ENCODE measurements around the gene KCNH1.

DNA sequence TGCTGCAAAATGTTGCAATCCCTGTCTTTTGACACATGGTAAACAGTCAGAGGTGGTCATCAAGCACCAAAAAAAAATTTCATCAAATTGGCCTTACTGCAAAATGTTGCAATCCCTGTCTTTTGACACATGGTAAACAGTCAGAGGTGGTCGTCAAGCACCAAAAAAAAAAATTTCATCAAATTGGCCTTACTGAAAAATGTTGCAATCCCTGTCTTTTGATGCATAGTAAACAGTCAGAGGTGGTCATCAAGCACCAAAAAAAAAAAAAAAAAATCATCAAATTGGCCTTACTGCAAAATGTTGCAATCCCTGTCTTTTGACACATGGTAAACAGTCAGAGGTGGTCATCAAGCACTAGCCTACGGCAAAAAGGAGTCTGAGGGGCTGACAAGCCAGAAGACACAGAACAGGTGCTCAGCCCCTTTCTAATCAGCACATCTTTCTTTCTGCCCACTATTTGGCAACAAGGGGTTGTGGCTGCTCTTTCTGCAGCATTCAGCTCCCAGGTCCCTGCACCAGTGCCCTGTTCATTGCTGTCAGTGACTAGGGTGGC is 223.8 kb downstream of the KCNH1 start:
- TF ChIP-seq TAF1 (IDR thresholded peaks at IDR 0.05; ENCODE audit: low read depth) = no peak
- no peak for TF ChIP-seq TEAD4 (IDR thresholded peaks at IDR 0.05)
- no peak for TF ChIP-seq RAD21 (IDR thresholded peaks at IDR 0.05; ENCODE audit: low read depth)
- TF ChIP-seq, protein P1, sequence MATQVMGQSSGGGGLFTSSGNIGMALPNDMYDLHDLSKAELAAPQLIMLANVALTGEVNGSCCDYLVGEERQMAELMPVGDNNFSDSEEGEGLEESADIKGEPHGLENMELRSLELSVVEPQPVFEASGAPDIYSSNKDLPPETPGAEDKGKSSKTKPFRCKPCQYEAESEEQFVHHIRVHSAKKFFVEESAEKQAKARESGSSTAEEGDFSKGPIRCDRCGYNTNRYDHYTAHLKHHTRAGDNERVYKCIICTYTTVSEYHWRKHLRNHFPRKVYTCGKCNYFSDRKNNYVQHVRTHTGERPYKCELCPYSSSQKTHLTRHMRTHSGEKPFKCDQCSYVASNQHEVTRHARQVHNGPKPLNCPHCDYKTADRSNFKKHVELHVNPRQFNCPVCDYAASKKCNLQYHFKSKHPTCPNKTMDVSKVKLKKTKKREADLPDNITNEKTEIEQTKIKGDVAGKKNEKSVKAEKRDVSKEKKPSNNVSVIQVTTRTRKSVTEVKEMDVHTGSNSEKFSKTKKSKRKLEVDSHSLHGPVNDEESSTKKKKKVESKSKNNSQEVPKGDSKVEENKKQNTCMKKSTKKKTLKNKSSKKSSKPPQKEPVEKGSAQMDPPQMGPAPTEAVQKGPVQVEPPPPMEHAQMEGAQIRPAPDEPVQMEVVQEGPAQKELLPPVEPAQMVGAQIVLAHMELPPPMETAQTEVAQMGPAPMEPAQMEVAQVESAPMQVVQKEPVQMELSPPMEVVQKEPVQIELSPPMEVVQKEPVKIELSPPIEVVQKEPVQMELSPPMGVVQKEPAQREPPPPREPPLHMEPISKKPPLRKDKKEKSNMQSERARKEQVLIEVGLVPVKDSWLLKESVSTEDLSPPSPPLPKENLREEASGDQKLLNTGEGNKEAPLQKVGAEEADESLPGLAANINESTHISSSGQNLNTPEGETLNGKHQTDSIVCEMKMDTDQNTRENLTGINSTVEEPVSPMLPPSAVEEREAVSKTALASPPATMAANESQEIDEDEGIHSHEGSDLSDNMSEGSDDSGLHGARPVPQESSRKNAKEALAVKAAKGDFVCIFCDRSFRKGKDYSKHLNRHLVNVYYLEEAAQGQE (IDR thresholded peaks at IDR 0.05; ENCODE audit: low read depth) = no peak
- TF ChIP-seq FOXM1 (IDR thresholded peaks at IDR 0.05; ENCODE audit: borderline replicate concordance, low read depth) = no peak
- no peak for TF ChIP-seq CEBPB (IDR thresholded peaks at IDR 0.05)
- TF ChIP-seq EP300 (IDR thresholded peaks at IDR 0.05; ENCODE audit: borderline replicate concordance) = no peak
- TF ChIP-seq, protein P2, sequence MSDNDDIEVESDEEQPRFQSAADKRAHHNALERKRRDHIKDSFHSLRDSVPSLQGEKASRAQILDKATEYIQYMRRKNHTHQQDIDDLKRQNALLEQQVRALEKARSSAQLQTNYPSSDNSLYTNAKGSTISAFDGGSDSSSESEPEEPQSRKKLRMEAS (IDR thresholded peaks at IDR 0.05) = no peak
- no peak for TF ChIP-seq NFIC (IDR thresholded peaks at IDR 0.05)
- TF ChIP-seq YY1 (IDR thresholded peaks at IDR 0.05; ENCODE audit: low read depth) = no peak
- TF ChIP-seq CREB1 (IDR thresholded peaks at IDR 0.05; ENCODE audit: low read depth) = no peak
- no peak for TF ChIP-seq EGR1 (IDR thresholded peaks at IDR 0.05)
- TF ChIP-seq ZBTB7A (IDR thresholded peaks at IDR 0.05; ENCODE audit: low read depth) = no peak
- TF ChIP-seq, protein P3, sequence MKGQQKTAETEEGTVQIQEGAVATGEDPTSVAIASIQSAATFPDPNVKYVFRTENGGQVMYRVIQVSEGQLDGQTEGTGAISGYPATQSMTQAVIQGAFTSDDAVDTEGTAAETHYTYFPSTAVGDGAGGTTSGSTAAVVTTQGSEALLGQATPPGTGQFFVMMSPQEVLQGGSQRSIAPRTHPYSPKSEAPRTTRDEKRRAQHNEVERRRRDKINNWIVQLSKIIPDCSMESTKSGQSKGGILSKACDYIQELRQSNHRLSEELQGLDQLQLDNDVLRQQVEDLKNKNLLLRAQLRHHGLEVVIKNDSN (IDR thresholded peaks at IDR 0.05) = no peak
